ENCODE measurements around the gene RSAD2.

Gene RSAD2

DNA sequence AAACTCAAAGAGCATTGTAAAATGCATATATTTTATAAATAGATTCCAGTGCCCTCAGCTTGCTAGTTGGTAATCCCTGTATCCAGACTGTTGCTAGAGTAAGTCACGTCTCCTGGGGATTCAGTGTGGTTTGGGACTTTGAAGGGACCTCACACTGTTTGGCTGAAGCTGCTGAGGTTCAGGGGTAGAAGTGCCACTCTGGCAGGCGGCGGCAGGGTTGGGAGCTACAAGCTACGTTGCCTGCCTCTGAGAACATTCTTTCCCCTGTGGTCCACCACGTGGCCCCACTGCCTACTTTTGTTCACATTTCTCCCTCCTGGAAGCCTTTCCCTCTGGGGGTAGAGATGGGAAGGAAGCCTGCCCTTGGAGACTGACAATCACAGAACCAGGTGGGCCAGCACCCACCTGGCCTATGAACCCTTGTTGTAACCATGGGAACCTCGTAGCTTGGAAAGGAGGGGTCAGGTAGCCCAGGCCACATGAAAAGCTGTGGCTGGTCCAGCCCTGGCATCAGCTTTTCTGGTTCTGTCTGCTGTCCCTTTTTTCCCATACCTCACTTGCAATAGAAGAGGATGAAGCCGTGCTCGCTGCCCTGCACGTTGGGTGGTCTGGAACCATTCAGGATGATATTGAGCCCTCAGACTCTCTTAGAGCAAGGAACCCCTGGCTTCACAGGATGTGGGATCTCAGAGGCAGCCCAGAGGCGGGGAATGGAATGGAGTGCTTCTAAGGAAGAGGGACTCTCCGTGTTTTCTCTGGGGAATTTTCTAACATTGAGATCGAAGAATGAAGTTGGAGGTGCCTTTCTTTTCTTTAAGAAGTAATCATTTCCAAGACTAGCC, 42.5 kb downstream of the RSAD2 start:
- H3K27ac ChIP-seq: no peak overlapping the region
- H3K9me3 ChIP-seq: no peaks in the 10 kb centered on the region
- no peak for DNase-seq
- H3K4me3 ChIP-seq: no peak overlapping the region
- TF ChIP-seq, protein P1, sequence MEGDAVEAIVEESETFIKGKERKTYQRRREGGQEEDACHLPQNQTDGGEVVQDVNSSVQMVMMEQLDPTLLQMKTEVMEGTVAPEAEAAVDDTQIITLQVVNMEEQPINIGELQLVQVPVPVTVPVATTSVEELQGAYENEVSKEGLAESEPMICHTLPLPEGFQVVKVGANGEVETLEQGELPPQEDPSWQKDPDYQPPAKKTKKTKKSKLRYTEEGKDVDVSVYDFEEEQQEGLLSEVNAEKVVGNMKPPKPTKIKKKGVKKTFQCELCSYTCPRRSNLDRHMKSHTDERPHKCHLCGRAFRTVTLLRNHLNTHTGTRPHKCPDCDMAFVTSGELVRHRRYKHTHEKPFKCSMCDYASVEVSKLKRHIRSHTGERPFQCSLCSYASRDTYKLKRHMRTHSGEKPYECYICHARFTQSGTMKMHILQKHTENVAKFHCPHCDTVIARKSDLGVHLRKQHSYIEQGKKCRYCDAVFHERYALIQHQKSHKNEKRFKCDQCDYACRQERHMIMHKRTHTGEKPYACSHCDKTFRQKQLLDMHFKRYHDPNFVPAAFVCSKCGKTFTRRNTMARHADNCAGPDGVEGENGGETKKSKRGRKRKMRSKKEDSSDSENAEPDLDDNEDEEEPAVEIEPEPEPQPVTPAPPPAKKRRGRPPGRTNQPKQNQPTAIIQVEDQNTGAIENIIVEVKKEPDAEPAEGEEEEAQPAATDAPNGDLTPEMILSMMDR (IDR thresholded peaks at IDR 0.05): no peak
- no peaks in the 10 kb centered on the region for H3K27me3 ChIP-seq
- intact Hi-C loops (cut with DNase I; ENCODE audit: low total_unique reads): no loop called here
- no peaks in the 10 kb centered on the region for H3K36me3 ChIP-seq
- peaks cover 0 to 22% (median 12%) of the 10 kb centered on the region in 4 donors for H3K4me1 ChIP-seq

DNA sequence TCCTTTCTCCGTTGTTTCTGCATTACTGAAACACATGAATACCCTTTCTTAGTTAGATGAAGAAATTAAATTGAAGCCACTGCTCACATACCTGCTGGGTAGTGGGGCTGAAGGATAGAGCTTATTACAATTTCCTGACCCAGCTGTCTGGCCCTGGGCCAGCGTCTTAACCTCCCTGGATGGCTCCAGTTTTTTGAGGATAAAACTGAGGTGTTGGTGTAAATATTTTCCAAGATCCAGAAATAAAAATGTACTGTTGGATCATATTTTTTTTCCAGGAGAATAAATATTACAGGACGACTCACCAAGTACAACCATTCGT, 43.1 kb downstream of the RSAD2 start:
- TF ChIP-seq, protein P1 (IDR thresholded peaks at IDR 0.05): no peak
- no peak for DNase-seq
- no peaks in the 10 kb centered on the region for H3K9me3 ChIP-seq
- H3K4me1 ChIP-seq: peaks cover 0 to 22% (median 12%) of the 10 kb centered on the region in 4 donors
- H3K4me3 ChIP-seq: no peak overlapping the region
- H3K36me3 ChIP-seq: no peaks in the 10 kb centered on the region
- H3K27ac ChIP-seq: no peak overlapping the region
- no peaks in the 10 kb centered on the region for H3K27me3 ChIP-seq
- intact Hi-C loops (cut with DNase I; ENCODE audit: low total_unique reads): no loop called here

DNA sequence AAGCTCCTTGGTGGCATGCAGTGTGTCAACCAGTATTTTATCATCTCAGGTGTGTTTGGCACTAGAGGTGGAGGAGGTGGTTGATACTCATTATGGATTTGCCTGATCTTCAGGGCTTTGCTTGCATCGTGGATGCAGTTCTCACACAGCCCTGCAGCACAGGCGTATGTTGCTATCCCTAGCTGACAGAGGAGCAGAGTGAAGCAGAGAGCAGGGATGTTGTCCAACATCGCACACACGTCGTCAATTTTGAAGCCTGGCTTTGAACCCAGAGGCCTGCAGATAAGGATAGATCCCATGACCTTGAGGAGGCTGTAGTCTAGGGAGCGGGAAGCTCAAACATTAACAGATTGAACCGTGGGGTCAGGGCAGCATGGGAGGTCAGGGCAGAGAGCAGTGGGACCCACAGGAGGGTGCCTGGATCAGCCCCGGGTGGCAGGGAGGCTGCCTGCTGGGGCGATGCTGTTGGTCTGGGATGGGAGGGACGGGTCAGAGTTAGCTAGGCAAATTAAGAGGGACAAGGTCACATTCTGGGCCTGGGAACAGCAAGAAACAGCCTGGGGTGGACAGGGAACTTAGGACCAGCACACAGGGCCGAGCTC, 43.8 kb downstream of the RSAD2 start:
- Histone ChIP-seq H3K27me3 (no peaks in the 10 kb centered on the region), H3K36me3 (no peaks in the 10 kb centered on the region), H3K9me3 (no peaks in the 10 kb centered on the region), H3K27ac (no peak overlapping the region), H3K4me1 (peaks cover 0 to 22% (median 12%) of the 10 kb centered on the region in 4 donors), H3K4me3 (no peak overlapping the region)
- TF ChIP-seq, protein P1 (IDR thresholded peaks at IDR 0.05): no peak
- intact Hi-C loops (cut with DNase I; ENCODE audit: low total_unique reads): no loop called here
- no peak for DNase-seq

DNA sequence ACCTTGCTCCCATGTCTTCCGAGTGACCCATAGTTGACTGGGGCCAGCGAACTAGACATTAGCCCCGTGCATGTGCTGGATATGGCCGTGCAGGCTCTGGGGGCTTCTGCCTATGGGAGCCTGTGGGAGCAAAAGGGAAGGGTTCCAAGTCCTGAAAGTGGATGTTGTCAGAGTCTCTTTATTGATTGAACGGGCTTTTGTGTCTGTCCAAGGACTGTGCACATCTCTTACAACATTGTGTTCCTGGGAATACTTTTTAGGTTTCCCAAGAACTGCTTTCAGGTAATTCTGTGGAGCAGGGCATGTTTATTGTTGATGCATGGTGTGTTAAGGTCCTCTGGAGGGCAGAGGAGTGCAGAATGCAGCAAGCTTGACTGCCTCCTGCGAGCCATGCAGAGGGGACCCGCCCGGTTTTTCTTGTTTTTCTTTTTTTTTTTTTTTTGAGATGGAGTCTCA, 44.7 kb downstream of the RSAD2 start:
- Histone ChIP-seq H3K9me3 (no peaks in the 10 kb centered on the region), H3K27ac (no peak overlapping the region), H3K36me3 (no peaks in the 10 kb centered on the region), H3K27me3 (no peaks in the 10 kb centered on the region), H3K4me3 (no peak overlapping the region), H3K4me1 (peaks cover 0 to 17% (median 10%) of the 10 kb centered on the region in 4 donors)
- TF ChIP-seq, protein P1 (IDR thresholded peaks at IDR 0.05): no peak
- intact Hi-C loops (cut with DNase I; ENCODE audit: low total_unique reads): no loop called here
- no peak for DNase-seq

DNA sequence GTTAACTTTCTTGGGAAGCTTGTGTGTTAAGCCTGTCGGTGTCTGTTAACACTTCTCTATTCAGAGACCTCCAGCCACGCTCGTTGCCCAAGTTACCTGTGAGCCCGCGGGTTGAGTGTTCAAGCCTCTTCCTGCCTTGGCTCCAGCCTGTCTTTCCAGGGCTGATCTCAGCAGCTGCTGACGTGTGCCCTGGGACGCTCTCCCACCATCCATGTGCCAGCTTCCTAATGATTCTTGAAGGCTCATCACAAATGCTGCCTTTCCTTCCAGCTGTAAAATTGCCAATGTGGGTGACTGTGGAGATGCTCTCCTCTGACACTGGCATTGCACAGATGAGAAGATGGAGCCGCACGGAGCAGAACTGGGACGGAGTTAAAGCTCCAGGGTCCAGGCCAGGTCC, 45.7 kb downstream of the RSAD2 start:
- DNase-seq: no peak
- Histone ChIP-seq H3K27me3 (no peaks in the 10 kb centered on the region), H3K27ac (no peak overlapping the region), H3K4me1 (peaks cover 0 to 11% (median 5%) of the 10 kb centered on the region in 4 donors), H3K4me3 (no peak overlapping the region), H3K36me3 (no peaks in the 10 kb centered on the region), H3K9me3 (no peaks in the 10 kb centered on the region)
- intact Hi-C loops (cut with DNase I; ENCODE audit: low total_unique reads): no loop called here
- TF ChIP-seq, protein P1 (IDR thresholded peaks at IDR 0.05): no peak

Measured in tibial artery (tissue), 4 donors.